Activated CD4-positive, alpha-beta memory T cell treated with anti-CD3 and anti-CD28 coated beads, Interleukin-2, amount 10 ng/mL, durations not matched to agents 7 days and 5 days (primary cell): Measurements from ENCODE around the gene SOD3. TPM values are rescaled to one million over a fixed set of nuclear protein-coding genes. Genes with fewer than 3 reads are reported as not detected.

Source experiments
- CTCF ChIA-PET: fragments of 350-600 bp; sonication (Branson Sonifier 250); formaldehyde crosslinking; loops from one replicate; lab custom pipeline; 2021; ENCODE audit warnings: antibody characterized with exemption, inconsistent platforms; lab: Charles Lee
- POLR2A ChIA-PET: fragments of 350-600 bp; sonication (Branson Sonifier 250); formaldehyde crosslinking; loops from one replicate; lab custom pipeline; 2021; ENCODE audit warnings: antibody characterized with exemption; lab: Charles Lee
- DNase-seq: peaks from one replicate; pipeline ENCODE4 v3.0.0-alpha.2; 2020
- H3K27ac Mint-ChIP-seq: one replicate; pipeline ENCODE4 v1.8.0; 2021; ENCODE audit warnings: mild to moderate bottlenecking, mixed read lengths
- H3K27me3 Mint-ChIP-seq: one replicate; pipeline ENCODE4 v1.8.0; 2021; ENCODE audit warnings: mixed read lengths
- H3K36me3 Mint-ChIP-seq: one replicate; pipeline ENCODE4 v1.8.0; 2021; ENCODE audit warnings: low read depth, mixed read lengths
- H3K4me1 Mint-ChIP-seq: one replicate; pipeline ENCODE4 v1.8.0; 2021; ENCODE audit warnings: mixed read lengths
- H3K4me3 Mint-ChIP-seq: one replicate; pipeline ENCODE4 v1.8.0; 2021; ENCODE audit warnings: mild to moderate bottlenecking, mixed read lengths
- H3K9me3 Mint-ChIP-seq: one replicate; pipeline ENCODE4 v1.8.0; 2021; ENCODE audit warnings: mixed read lengths
- total RNA-seq, 2 experiments: library from RNA; stranded (reverse); gene quantifications; one replicate each; pipeline ENCODE4 v1.2.3, GENCODE V29; 2021

Gene SOD3
- total RNA-seq, 2 experiments from 2014 or later, result not detected

GRCh38 chr4:24780936-24781495 is 14.4 kb upstream of the SOD3 start:
- H3K4me1 Mint-ChIP-seq, result no peaks in the 10 kb centered on the region
- H3K27ac Mint-ChIP-seq, result no peak overlapping the region
- no peak for DNase-seq
- no peaks in the 10 kb centered on the region for H3K36me3 Mint-ChIP-seq
- no peaks in the 10 kb centered on the region for H3K9me3 Mint-ChIP-seq
- H3K27me3 Mint-ChIP-seq, result no peaks in the 10 kb centered on the region
- H3K4me3 Mint-ChIP-seq, result no peak overlapping the region
- ChIA-PET POLR2A (no interaction called here), CTCF (no interaction called here)

GRCh38 chr4:24781999-24782745 is 13.2 kb upstream of the SOD3 start:
- H3K27me3 Mint-ChIP-seq, result no peaks in the 10 kb centered on the region
- DNase-seq, result no peak

GRCh38 chr4:24783506-24783905 is 11.9 kb upstream of the SOD3 start:
- ChIA-PET CTCF (no interaction called here), POLR2A (no interaction called here)
- H3K4me1 Mint-ChIP-seq, result no peaks in the 10 kb centered on the region

More at GRCh38 chr4:24781999-24782745, 13.2 kb upstream of the SOD3 start:
- H3K27ac Mint-ChIP-seq, result no peak overlapping the region
- ChIA-PET CTCF (no interaction called here), POLR2A (no interaction called here)
- H3K4me3 Mint-ChIP-seq, result no peak overlapping the region
- H3K9me3 Mint-ChIP-seq, result no peaks in the 10 kb centered on the region
- no peaks in the 10 kb centered on the region for H3K4me1 Mint-ChIP-seq
- H3K36me3 Mint-ChIP-seq, result no peaks in the 10 kb centered on the region

GRCh38 chr4:24791043-24791442 is 4.3 kb upstream of the SOD3 start:
- H3K4me1 Mint-ChIP-seq, result no peaks in the 10 kb centered on the region
- CTCF ChIA-PET, result no interaction called here

More at GRCh38 chr4:24783506-24783905, 11.9 kb upstream of the SOD3 start:
- Mint-ChIP-seq H3K27ac (no peak overlapping the region), H3K27me3 (no peaks in the 10 kb centered on the region), H3K4me3 (no peak overlapping the region), H3K9me3 (no peaks in the 10 kb centered on the region), H3K36me3 (no peaks in the 10 kb centered on the region)
- no peak for DNase-seq

GRCh38 chr4:24792552-24792951 is 2.8 kb upstream of the SOD3 start:
- CTCF ChIA-PET, result no interaction called here

More at GRCh38 chr4:24791043-24791442, 4.3 kb upstream of the SOD3 start:
- POLR2A ChIA-PET, result no interaction called here
- H3K4me3 Mint-ChIP-seq, result no peak overlapping the region
- H3K27ac Mint-ChIP-seq, result no peak overlapping the region
- H3K9me3 Mint-ChIP-seq, result no peaks in the 10 kb centered on the region
- H3K36me3 Mint-ChIP-seq, result no peaks in the 10 kb centered on the region
- no peak for DNase-seq
- H3K27me3 Mint-ChIP-seq, result peaks cover 2% of the 10 kb centered on the region

GRCh38 chr4:24793219-24794005 is 2.0 kb upstream of the SOD3 start:
- H3K27ac Mint-ChIP-seq, result no peak overlapping the region
- no peak for DNase-seq
- H3K4me3 Mint-ChIP-seq, result no peak overlapping the region
- no peaks in the 10 kb centered on the region for H3K9me3 Mint-ChIP-seq
- H3K36me3 Mint-ChIP-seq, result no peaks in the 10 kb centered on the region
- H3K27me3 Mint-ChIP-seq, result peaks cover 4% of the 10 kb centered on the region
- no peaks in the 10 kb centered on the region for H3K4me1 Mint-ChIP-seq
- ChIA-PET CTCF (no interaction called here), POLR2A (no interaction called here)

More at GRCh38 chr4:24792552-24792951, 2.8 kb upstream of the SOD3 start:
- no peaks in the 10 kb centered on the region for H3K36me3 Mint-ChIP-seq
- peaks cover 2% of the 10 kb centered on the region for H3K27me3 Mint-ChIP-seq
- no peaks in the 10 kb centered on the region for H3K9me3 Mint-ChIP-seq
- H3K4me3 Mint-ChIP-seq, result no peak overlapping the region
- no peak for DNase-seq
- POLR2A ChIA-PET, result no interaction called here
- H3K4me1 Mint-ChIP-seq, result no peaks in the 10 kb centered on the region
- no peak overlapping the region for H3K27ac Mint-ChIP-seq

- no peak overlapping the region for H3K27ac Mint-ChIP-seq
- peaks cover 11% of the 10 kb centered on the region for H3K27me3 Mint-ChIP-seq
- H3K4me1 Mint-ChIP-seq, result no peaks in the 10 kb centered on the region
- ChIA-PET POLR2A (no interaction called here), CTCF (no interaction called here)
- DNase-seq, result no peak
- H3K9me3 Mint-ChIP-seq, result no peaks in the 10 kb centered on the region
- no peaks in the 10 kb centered on the region for H3K36me3 Mint-ChIP-seq
- H3K4me3 Mint-ChIP-seq, result no peak overlapping the region
Measured at GRCh38 chr4:24794051-24794450, 1.3 kb upstream of the SOD3 start.

GRCh38 chr4:24794480-24794879 is 893 bp upstream of the SOD3 start:
- H3K36me3 Mint-ChIP-seq, result no peaks in the 10 kb centered on the region
- H3K4me3 Mint-ChIP-seq, result no peak overlapping the region
- no peak overlapping the region for H3K27ac Mint-ChIP-seq
- ChIA-PET CTCF (no interaction called here), POLR2A (no interaction called here)
- no peaks in the 10 kb centered on the region for H3K9me3 Mint-ChIP-seq
- H3K27me3 Mint-ChIP-seq, result peaks cover 12% of the 10 kb centered on the region
- no peaks in the 10 kb centered on the region for H3K4me1 Mint-ChIP-seq
- no peak for DNase-seq

- DNase-seq, result no peak
- H3K4me3 Mint-ChIP-seq, result no peak overlapping the region
- POLR2A ChIA-PET, result interaction anchor here (0.6 kb wide), 1 partner anchor 201 kb away, joined by 4 read pairs; no protein-coding TSS in a partner anchor
- CTCF ChIA-PET, result interaction anchor here (0.5 kb wide), 1 partner anchor 537 kb away, joined by 3 read pairs; no protein-coding TSS in a partner anchor
- H3K27me3 Mint-ChIP-seq, result peaks cover 18% of the 10 kb centered on the region
- no peak overlapping the region for H3K27ac Mint-ChIP-seq
- no peaks in the 10 kb centered on the region for H3K4me1 Mint-ChIP-seq
- no peaks in the 10 kb centered on the region for H3K36me3 Mint-ChIP-seq
- no peaks in the 10 kb centered on the region for H3K9me3 Mint-ChIP-seq
Measured at GRCh38 chr4:24795666-24796381, 451 bp downstream of the SOD3 start.

GRCh38 chr4:24796620-24797019 is 1.2 kb downstream of the SOD3 start:
- ChIA-PET POLR2A (no interaction called here), CTCF (interaction anchor here (0.5 kb wide), 1 partner anchor 536 kb away, joined by 3 read pairs; no protein-coding TSS in a partner anchor)

GRCh38 chr4:24798036-24798610 is 2.8 kb downstream of the SOD3 start:
- no peak for DNase-seq
- H3K27me3 Mint-ChIP-seq, result peaks cover 32% of the 10 kb centered on the region
- H3K4me3 Mint-ChIP-seq, result no peak overlapping the region
- H3K9me3 Mint-ChIP-seq, result no peaks in the 10 kb centered on the region
- no peak overlapping the region for H3K27ac Mint-ChIP-seq
- no peaks in the 10 kb centered on the region for H3K4me1 Mint-ChIP-seq
- H3K36me3 Mint-ChIP-seq, result no peaks in the 10 kb centered on the region
- CTCF ChIA-PET, result no interaction called here
- POLR2A ChIA-PET, result no interaction called here

More at GRCh38 chr4:24796620-24797019, 1.2 kb downstream of the SOD3 start:
- H3K36me3 Mint-ChIP-seq, result no peaks in the 10 kb centered on the region
- H3K9me3 Mint-ChIP-seq, result no peaks in the 10 kb centered on the region
- no peak overlapping the region for H3K27ac Mint-ChIP-seq
- H3K4me1 Mint-ChIP-seq, result no peaks in the 10 kb centered on the region
- H3K4me3 Mint-ChIP-seq, result no peak overlapping the region
- peaks cover 25% of the 10 kb centered on the region for H3K27me3 Mint-ChIP-seq
- DNase-seq, result no peak

GRCh38 chr4:24799196-24799543 is 3.8 kb downstream of the SOD3 start:
- H3K4me1 Mint-ChIP-seq, result no peaks in the 10 kb centered on the region
- no peaks in the 10 kb centered on the region for H3K9me3 Mint-ChIP-seq
- H3K27ac Mint-ChIP-seq, result no peak overlapping the region
- POLR2A ChIA-PET, result no interaction called here
- CTCF ChIA-PET, result no interaction called here
- no peak overlapping the region for H3K4me3 Mint-ChIP-seq
- DNase-seq, result no peak
- peaks cover 32% of the 10 kb centered on the region for H3K27me3 Mint-ChIP-seq
- H3K36me3 Mint-ChIP-seq, result no peaks in the 10 kb centered on the region
